GM19455 (cell line): Measurements from ENCODE around the gene CHMP3.

ENCODE experiments used
- ATAC-seq: cut with Tn5 transposase; IDR thresholded peaks from one replicate; pipeline ENCODE4 v1.9.1; 2021; ENCODE audit not compliant: unreplicated experiment

CHMP3 gene

GRCh38 chr2:86471637-86472036, 91.6 kb downstream of the CHMP3 start:
- ATAC-seq: no peak

DNA sequence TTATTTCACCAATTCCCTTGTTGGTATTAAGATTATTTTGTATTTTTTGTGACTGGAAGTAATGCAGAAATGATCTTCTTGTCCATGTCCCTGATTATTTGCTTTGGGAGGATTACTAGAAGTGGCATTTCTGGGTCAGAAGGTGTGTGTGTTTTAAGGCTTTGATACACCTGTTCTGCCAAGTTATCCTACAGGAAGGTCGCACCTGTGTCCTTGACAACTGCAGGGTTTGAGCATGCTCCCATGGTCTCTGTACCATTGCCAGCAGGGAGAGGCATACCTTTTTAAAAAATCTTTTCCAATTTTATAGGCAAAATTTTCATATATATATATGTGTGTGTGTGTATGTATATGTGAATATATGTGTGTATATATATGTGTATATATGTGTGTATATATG, 92.4 kb downstream of the CHMP3 start:
- no peak for ATAC-seq

DNA sequence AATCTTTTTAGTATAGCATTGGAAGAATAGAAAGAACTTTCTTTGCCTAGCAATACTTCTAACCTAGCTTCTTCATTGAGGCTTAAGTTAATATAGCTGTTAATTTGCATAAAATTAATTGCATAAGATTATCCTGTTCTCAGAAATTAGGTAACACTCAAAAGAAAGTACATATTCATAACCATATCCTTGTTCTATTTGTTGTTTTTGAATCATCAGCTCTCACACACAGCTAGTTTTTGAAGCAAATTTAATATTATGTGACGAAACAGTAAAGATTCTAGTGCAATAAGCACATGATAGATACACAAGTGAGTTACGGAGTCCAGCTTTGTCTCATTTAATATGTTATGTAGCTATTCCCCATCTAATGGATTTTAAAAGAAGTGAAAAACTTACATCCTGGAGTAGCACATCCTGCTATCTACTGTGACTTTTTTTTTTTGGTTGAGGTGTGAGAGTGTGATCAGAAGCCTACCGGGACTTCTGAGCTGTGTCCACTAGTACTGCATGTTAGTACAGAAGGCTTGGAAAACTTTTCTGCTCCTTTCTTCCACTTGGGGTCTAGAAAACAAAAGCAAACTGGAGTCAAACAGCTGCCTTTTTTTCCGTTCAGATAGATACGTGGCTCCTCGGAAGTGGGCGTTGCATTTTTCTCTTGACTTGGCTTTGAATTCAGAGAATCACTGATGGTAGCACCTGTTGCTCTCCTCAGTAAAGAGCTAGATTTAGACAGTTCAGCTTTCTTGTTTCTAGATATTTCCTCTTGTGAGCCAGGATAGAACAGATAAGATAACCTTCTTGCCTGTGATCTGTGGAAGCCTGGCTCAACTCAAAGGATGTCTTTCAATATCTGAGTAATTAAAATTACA, 94.8 kb downstream of the CHMP3 start:
- no peak for ATAC-seq

DNA sequence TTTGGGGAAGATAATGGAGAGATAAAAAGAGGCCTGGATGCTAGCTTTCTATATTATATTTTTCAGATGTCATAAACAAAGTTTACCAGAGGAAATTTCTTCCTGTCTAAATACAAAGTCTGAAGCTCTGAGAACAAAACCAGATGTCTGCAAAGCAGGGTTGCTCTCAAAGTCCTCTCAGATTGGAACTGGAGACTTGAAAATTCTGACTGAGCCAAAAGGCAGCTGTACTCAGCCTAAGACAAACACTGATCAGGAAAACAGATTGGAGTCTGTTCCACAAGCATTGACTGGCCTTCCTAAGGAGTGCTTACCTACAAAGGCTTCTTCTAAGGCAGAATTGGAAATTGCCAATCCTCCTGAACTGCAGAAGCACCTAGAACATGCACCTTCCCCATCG, 96.9 kb downstream of the CHMP3 start:
- no peak for ATAC-seq

DNA sequence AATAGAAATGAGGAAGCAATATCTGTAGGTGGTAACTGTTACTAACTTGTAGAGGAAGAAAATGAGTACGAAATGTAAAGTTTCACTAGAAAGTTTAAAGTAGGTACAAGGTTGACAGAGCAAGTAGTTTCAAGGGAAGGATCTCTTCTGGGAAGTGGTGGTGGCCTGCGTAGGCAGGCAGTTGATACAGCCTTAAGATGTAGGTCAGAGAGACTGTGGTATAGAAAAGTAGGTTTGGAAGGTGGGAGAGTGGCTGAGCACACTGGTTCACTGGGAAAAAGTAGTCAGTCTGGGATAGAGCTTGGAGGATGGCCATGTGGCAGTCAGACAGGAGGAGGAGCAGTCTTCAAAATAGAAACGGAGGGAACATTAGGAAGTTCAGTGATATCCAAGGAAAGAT, 98.6 kb downstream of the CHMP3 start:
- ATAC-seq: no peak

DNA sequence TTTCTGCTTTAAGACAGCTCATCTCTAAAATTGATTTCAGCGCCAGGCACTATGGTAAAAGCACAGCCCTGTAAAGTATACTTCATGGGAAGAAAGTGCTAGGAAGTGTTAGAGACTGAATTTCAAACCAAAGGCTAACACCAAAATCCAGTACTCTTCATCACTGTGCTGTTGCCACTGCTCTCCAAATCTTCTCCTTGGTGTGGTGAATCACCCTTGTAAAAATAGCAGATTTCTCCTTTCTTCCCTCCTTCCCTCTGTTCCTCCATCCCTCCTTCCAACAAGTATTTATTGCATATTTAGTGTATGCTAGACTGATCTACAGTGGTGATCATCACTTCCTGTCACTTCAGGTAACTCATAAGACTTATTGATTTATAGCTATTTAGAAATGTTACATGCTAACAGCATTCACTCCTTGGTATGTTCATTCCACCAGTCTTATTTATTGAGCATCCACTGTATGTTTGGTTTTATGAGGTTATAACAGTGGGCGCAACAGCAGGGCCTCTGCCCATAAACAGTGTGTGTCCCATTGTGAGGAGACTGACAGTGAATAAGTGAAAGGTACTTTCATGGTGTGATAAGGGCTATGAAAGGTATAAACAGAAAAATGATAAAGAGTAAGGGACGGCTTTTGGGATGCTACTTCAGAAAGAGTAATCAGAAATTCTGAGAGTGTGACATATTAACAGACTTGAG, 102.0 kb downstream of the CHMP3 start:
- no peak for ATAC-seq

DNA sequence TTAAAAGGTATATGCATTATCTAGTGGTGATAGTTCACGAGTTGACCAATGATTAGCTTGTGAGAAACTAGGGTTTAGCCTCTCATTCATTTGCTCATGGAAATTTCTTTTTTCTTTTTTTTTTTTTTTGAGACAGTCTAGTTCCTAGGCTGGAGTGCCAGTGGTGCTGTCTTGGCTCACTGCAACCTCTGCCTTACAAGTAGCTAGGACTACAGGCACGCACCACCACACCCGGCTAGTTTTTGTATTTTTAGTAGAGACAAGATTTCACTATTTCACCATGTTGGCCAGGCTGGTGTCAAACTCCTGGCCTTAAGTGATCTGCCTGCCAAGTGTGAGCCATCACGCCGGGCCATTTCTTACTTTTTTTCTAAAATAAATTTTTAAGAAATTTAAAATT, 108.1 kb downstream of the CHMP3 start:
- no peak for ATAC-seq

DNA sequence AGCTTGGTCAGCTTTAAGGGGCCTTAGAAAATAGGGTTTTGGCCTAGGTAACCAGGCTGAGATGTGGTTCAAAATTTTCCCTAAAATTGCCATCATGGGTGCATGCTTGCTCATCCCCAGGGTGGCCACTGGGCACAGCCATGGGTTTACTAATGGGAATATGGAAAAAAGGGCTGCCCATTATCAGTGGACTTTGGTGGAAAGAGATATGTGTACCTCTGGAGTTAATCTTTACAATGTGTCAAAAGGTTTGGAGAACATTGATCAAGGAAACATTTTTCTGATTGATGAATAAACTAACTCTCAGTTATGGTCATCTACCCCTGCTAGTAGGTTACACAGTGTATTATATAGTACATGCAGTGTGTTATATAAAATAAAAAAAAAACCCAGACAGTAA, 109.0 kb downstream of the CHMP3 start:
- ATAC-seq: no peak

DNA sequence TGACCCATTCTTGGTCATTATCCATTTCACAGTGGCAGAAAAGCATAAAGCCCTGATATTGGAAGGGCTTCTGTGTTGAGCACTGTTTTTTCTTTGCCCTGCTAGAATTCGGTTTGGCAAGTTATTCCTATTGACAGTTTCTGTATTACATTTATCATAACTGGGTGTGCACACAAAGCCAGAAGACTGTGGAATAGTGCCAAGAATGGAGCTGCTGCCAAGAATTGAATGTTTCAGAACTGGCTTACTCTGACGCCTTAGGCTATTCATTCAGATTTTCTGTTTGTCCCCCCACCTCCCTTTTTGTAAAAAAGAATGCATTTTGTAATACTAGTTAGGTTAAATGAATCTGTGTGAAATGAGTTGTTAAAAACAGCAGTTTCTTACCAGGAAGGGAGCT, 109.4 kb downstream of the CHMP3 start:
- no peak for ATAC-seq
